ENCODE results near the gene TMEM184A.

Gene TMEM184A

DNA sequence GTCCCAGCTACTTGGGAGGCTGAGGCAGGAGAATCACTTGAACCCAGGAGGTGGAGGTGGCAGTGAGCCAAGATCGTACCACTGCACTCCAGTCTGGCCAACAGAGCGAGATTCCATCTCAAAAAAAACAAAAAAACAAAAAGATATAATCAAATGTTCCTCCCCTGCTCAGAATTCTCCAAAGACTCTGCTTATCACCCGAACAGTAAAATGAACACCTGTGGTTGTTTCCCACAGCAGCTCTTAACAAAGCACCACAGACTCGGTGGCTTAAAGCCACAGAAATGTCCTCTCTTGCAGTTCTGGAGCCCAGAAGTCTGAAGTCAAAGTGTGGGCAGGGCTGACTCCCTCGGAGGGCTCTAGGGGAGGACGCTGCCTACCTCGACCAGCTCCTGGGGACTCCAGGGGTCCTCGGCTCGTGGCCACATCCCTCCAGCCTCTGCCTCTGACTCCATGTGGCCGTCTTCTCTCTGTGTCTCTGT, 47.7 kb downstream of the TMEM184A start:
- Histone ChIP-seq H4K5ac (ENCODE audit: low read length) (no peak overlapping the region), H3K27me3 (ENCODE audit: insufficient read depth, low read length, poor library complexity) (no peaks in the 10 kb centered on the region), H3K18ac (ENCODE audit: low read length) (no peak overlapping the region), H3K27ac (ENCODE audit: low read depth, low read length) (no peak overlapping the region), H3K23ac (ENCODE audit: low read length) (no peak overlapping the region), H4K8ac (ENCODE audit: low read depth, low read length) (no peak overlapping the region), H3K4me3 (ENCODE audit: low read length) (no peak overlapping the region), H3K4me2 (ENCODE audit: low read length) (no peak overlapping the region), H3K79me1 (ENCODE audit: low read length) (peaks cover 3% of the 10 kb centered on the region), H2AK5ac (ENCODE audit: low read length) (no peak overlapping the region), H3K56ac (ENCODE audit: low read length) (no peak overlapping the region), H3K79me2 (ENCODE audit: control insufficient read depth, insufficient read depth, low read length) (peaks cover 7% of the 10 kb centered on the region), H2BK15ac (replicated peaks; ENCODE audit: low read depth) (no peak overlapping the region), H2BK120ac (ENCODE audit: low read depth, low read length) (no peak overlapping the region), H3K4ac (ENCODE audit: low read depth, low read length) (no peak overlapping the region), H2BK5ac (ENCODE audit: low read length) (no peak overlapping the region), H3K36me3 (ENCODE audit: control insufficient read depth, insufficient read depth, low read length) (no peaks in the 10 kb centered on the region), H3K4me1 (ENCODE audit: control insufficient read depth, low read depth, low read length) (peaks cover 1% of the 10 kb centered on the region), H3K9ac (ENCODE audit: low read length) (no peak overlapping the region)
- no peak for DNase-seq
- WGBS (ENCODE audit: extremely low coverage, insufficient coverage, low lambda C conversion rate), result no CpG with 5 or more reads among the region's 10 CpGs

DNA sequence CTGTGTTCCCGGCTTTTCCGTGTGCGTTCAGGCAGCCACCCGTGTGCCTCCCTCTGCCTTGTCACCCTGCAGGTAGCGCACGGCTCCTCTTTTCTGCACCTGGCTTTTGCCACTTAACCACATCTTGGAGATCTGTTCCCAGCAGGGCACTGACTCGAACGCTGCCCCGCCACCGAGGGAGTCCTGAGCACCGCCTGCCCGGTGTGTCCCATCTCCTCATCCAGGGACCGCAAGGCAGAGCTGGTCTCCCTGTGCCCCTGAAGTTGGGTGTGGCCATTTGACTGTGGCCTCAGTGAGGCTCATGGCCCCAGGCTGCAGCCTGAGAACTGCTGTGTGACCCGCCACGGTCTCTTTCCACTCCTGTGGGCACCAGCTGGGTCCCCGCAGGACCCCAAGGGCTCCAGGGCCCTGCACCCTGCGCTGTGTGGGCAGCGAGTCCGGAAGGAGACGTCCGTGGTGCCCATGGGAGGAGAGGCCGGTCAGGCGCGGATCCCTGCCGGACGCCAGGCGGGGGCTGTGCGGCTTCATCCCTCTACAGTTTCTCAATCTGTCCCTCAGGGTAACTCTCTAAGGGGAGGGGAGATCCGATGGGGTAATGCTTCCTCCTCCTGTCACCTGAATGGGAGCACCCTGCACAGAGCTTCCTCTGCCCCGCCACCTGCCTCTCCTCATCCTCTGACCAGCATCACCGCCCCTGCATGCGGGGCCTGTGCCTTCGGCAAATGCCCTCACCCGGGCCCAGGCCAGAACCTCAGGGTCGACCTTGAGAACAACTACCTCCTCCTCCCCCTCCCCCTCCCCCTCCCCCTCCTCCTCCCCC, 50.1 kb downstream of the TMEM184A start:
- no peak overlapping the region for H3K4ac ChIP-seq (ENCODE audit: low read depth, low read length)
- peaks cover 2% of the 10 kb centered on the region for H3K36me3 ChIP-seq (ENCODE audit: control insufficient read depth, insufficient read depth, low read length)
- no peak overlapping the region for H3K4me2 ChIP-seq (ENCODE audit: low read length)
- no peak overlapping the region for H2BK5ac ChIP-seq (ENCODE audit: low read length)
- H4K5ac ChIP-seq (ENCODE audit: low read length), result no peak overlapping the region
- H3K27me3 ChIP-seq (ENCODE audit: insufficient read depth, low read length, poor library complexity), result no peaks in the 10 kb centered on the region
- H3K9ac ChIP-seq (ENCODE audit: low read length), result no peak overlapping the region
- no CpG with 5 or more reads among the region's 35 CpGs for WGBS (ENCODE audit: extremely low coverage, insufficient coverage, low lambda C conversion rate)
- peaks cover 14% of the 10 kb centered on the region for H3K79me1 ChIP-seq (ENCODE audit: low read length)
- peak overlapping the region; percentile 34 for H3K56ac ChIP-seq (ENCODE audit: low read length)
- H4K8ac ChIP-seq (ENCODE audit: low read depth, low read length), result no peak overlapping the region
- peaks cover 3% of the 10 kb centered on the region for H3K4me1 ChIP-seq (ENCODE audit: control insufficient read depth, low read depth, low read length)
- no peak overlapping the region for H3K23ac ChIP-seq (ENCODE audit: low read length)
- peaks cover 25% of the 10 kb centered on the region for H3K79me2 ChIP-seq (ENCODE audit: control insufficient read depth, insufficient read depth, low read length)
- no peak overlapping the region for H3K18ac ChIP-seq (ENCODE audit: low read length)
- no peak overlapping the region for H3K27ac ChIP-seq (ENCODE audit: low read depth, low read length)
- H3K4me3 ChIP-seq (ENCODE audit: low read length), result no peak overlapping the region
- DNase-seq, result peak; percentile 16
- no peak overlapping the region for H2AK5ac ChIP-seq (ENCODE audit: low read length)
- H2BK15ac ChIP-seq (replicated peaks; ENCODE audit: low read depth), result no peak overlapping the region
- no peak overlapping the region for H2BK120ac ChIP-seq (ENCODE audit: low read depth, low read length)

DNA sequence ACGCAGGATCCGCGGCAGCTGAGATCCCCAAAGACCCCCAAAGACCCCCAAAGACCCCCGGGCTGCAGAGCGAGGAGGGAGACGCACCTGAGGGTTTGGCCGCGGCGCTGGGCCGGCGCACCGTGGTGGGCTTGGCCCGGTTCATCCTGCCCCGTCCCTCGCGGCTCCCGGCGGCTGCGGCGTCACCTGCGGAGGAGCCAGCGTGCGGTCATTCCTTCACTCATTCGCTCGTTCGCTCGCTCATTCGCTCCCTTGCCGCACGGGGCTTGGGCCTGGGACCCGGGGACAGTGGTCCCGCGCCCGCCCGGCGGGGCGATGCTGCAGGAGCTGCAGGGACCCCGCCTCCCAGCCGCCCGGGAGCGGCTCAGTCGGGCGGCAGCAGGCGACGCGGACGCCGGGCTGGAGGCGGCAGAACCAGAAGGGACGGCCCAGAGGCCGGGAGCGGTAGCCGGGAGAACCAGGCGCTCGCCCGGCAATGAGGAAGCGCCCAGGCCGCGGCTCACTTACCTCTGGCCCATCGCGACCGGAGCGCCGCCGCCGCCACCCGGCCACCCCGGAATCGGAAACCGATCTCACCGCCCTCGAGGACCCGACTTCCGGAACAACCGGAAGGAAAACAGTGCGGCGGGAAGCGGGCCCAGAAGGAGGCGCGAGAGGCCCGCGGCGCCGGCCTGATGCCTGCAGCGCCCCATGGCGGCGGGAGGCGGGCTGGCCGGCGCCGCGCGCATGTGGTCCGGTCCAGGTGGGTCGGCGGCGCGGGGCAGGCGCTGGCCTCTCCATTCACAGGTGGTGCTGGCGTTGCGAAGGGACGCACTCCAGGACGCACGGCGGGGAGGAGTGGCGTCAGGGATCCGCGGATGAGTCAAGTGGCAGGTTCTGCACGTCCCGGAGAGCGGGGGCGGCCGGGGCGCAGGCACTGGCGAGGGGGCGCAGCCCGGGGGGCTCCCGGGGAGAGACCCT, 51.9 kb downstream of the TMEM184A start, which contains the start of gene INTS1:
Gene INTS1 (minus strand): TSS at position 574 of the 960 bp plus-strand sequence. CDS start 429 bp downstream, at position 145.
- Histone ChIP-seq H2BK15ac (replicated peaks; ENCODE audit: low read depth) (no peak within 1 kb of the TSS), H3K4me1 (ENCODE audit: control insufficient read depth, low read depth, low read length) (peaks cover 3% of the 10 kb centered on the region), H2BK120ac (ENCODE audit: low read depth, low read length) (no peak within 1 kb of the TSS), H3K9ac (ENCODE audit: low read length) (peak within 1 kb of the TSS; percentile 91), H3K4me2 (ENCODE audit: low read length) (peak within 1 kb of the TSS; percentile 65), H3K56ac (ENCODE audit: low read length) (peak within 1 kb of the TSS; percentile 93), H3K27me3 (ENCODE audit: insufficient read depth, low read length, poor library complexity) (no peaks in the 10 kb centered on the region), H4K5ac (ENCODE audit: low read length) (no peak within 1 kb of the TSS), H3K79me1 (ENCODE audit: low read length) (peaks cover 14% of the 10 kb centered on the region), H3K4me3 (ENCODE audit: low read length) (peak within 1 kb of the TSS; percentile 95), H3K23ac (ENCODE audit: low read length) (no peak within 1 kb of the TSS), H3K36me3 (ENCODE audit: control insufficient read depth, insufficient read depth, low read length) (peaks cover 4% of the 10 kb centered on the region), H2BK5ac (ENCODE audit: low read length) (no peak within 1 kb of the TSS), H3K18ac (ENCODE audit: low read length) (no peak within 1 kb of the TSS), H3K4ac (ENCODE audit: low read depth, low read length) (peak within 1 kb of the TSS; percentile 38), H4K8ac (ENCODE audit: low read depth, low read length) (no peak within 1 kb of the TSS), H3K27ac (ENCODE audit: low read depth, low read length) (no peak within 1 kb of the TSS), H3K79me2 (ENCODE audit: control insufficient read depth, insufficient read depth, low read length) (peaks cover 25% of the 10 kb centered on the region), H2AK5ac (ENCODE audit: low read length) (no peak within 1 kb of the TSS)
- WGBS (ENCODE audit: extremely low coverage, insufficient coverage, low lambda C conversion rate), result no CpG with 5 or more reads among the region's 118 CpGs
- DNase-seq, result peak; percentile 92

DNA sequence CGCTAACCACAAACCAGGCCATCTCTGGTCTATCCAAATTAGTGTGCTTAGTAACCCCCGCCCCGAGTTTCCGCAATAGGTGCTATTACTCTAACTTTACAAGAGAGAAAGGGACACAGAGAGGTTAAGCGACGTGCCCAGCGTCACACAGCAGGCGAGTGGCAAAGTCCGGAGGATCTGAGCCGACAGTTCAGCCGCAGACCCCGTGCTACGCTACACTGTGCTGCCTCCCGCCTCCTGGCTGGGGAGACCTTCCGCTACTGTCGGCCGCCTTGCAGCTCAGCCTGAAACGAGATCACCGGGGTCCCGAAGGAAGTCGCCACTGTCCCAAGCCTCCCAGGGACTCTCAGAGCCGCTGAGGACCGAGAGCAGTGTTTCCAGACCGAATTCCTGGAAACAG, 52.6 kb downstream of the TMEM184A start:
- Histone ChIP-seq H3K27ac (ENCODE audit: low read depth, low read length) (no peak overlapping the region), H3K4me2 (ENCODE audit: low read length) (peak overlapping the region; percentile 65), H4K5ac (ENCODE audit: low read length) (no peak overlapping the region), H2BK15ac (replicated peaks; ENCODE audit: low read depth) (no peak overlapping the region), H3K79me1 (ENCODE audit: low read length) (peaks cover 14% of the 10 kb centered on the region), H2BK120ac (ENCODE audit: low read depth, low read length) (no peak overlapping the region), H3K27me3 (ENCODE audit: insufficient read depth, low read length, poor library complexity) (no peaks in the 10 kb centered on the region), H3K9ac (ENCODE audit: low read length) (peak overlapping the region; percentile 91), H3K56ac (ENCODE audit: low read length) (peak overlapping the region; percentile 91), H3K79me2 (ENCODE audit: control insufficient read depth, insufficient read depth, low read length) (peaks cover 25% of the 10 kb centered on the region), H3K18ac (ENCODE audit: low read length) (no peak overlapping the region), H3K4me1 (ENCODE audit: control insufficient read depth, low read depth, low read length) (peaks cover 3% of the 10 kb centered on the region), H2AK5ac (ENCODE audit: low read length) (no peak overlapping the region), H2BK5ac (ENCODE audit: low read length) (no peak overlapping the region), H3K4ac (ENCODE audit: low read depth, low read length) (no peak overlapping the region), H4K8ac (ENCODE audit: low read depth, low read length) (no peak overlapping the region), H3K4me3 (ENCODE audit: low read length) (peak overlapping the region; percentile 95), H3K23ac (ENCODE audit: low read length) (no peak overlapping the region), H3K36me3 (ENCODE audit: control insufficient read depth, insufficient read depth, low read length) (peaks cover 4% of the 10 kb centered on the region)
- no peak for DNase-seq
- no CpG with 5 or more reads among the region's 24 CpGs for WGBS (ENCODE audit: extremely low coverage, insufficient coverage, low lambda C conversion rate)

GRCh38 chr7:1502845-1503244, 53.2 kb downstream of the TMEM184A start:
- Histone ChIP-seq H2BK120ac (ENCODE audit: low read depth, low read length) (no peak overlapping the region), H3K4me2 (ENCODE audit: low read length) (peak overlapping the region; percentile 65), H3K9ac (ENCODE audit: low read length) (no peak overlapping the region), H3K4me1 (ENCODE audit: control insufficient read depth, low read depth, low read length) (peaks cover 3% of the 10 kb centered on the region), H4K8ac (ENCODE audit: low read depth, low read length) (no peak overlapping the region), H3K23ac (ENCODE audit: low read length) (no peak overlapping the region), H3K4ac (ENCODE audit: low read depth, low read length) (no peak overlapping the region), H2AK5ac (ENCODE audit: low read length) (no peak overlapping the region), H3K27ac (ENCODE audit: low read depth, low read length) (no peak overlapping the region), H3K79me1 (ENCODE audit: low read length) (peaks cover 14% of the 10 kb centered on the region), H3K36me3 (ENCODE audit: control insufficient read depth, insufficient read depth, low read length) (peaks cover 4% of the 10 kb centered on the region), H3K4me3 (ENCODE audit: low read length) (no peak overlapping the region), H2BK5ac (ENCODE audit: low read length) (no peak overlapping the region), H4K5ac (ENCODE audit: low read length) (no peak overlapping the region), H3K18ac (ENCODE audit: low read length) (no peak overlapping the region), H3K79me2 (ENCODE audit: control insufficient read depth, insufficient read depth, low read length) (peaks cover 25% of the 10 kb centered on the region), H2BK15ac (replicated peaks; ENCODE audit: low read depth) (no peak overlapping the region), H3K56ac (ENCODE audit: low read length) (peak overlapping the region; percentile 34), H3K27me3 (ENCODE audit: insufficient read depth, low read length, poor library complexity) (no peaks in the 10 kb centered on the region)
- DNase-seq, result no peak
- no CpG with 5 or more reads among the region's 20 CpGs for WGBS (ENCODE audit: extremely low coverage, insufficient coverage, low lambda C conversion rate)
